T-helper 2 cell treated with Interferon-gamma antibody and Interleukin-4, amounts not matched to agents 5 μg/mL and 100 μg/mL, for 36 hours (primary cell): ENCODE data around the gene MTUS2.

Experiments used
- DNase-seq: peaks from one replicate; pipeline ENCODE4 v3.0.0; 2021; ENCODE audit warnings: low spot score
- H3K27ac Mint-ChIP-seq: one replicate; pipeline ENCODE4 v1.8.0; 2021; ENCODE audit warnings: mild to moderate bottlenecking, mixed read lengths
- H3K27me3 Mint-ChIP-seq: one replicate; pipeline ENCODE4 v1.8.0; 2021; ENCODE audit warnings: low read depth, mixed read lengths
- H3K36me3 Mint-ChIP-seq: one replicate; pipeline ENCODE4 v1.8.0; 2021; ENCODE audit warnings: low read depth, mixed read lengths
- H3K4me1 Mint-ChIP-seq: one replicate; pipeline ENCODE4 v1.8.0; 2021; ENCODE audit warnings: low read depth, mixed read lengths
- H3K4me3 Mint-ChIP-seq: one replicate; pipeline ENCODE4 v1.8.0; 2022; ENCODE audit warnings: mild to moderate bottlenecking, moderate library complexity, mixed read lengths
- H3K9me3 Mint-ChIP-seq: one replicate; pipeline ENCODE4 v1.8.0; 2021; ENCODE audit warnings: mixed read lengths

The MTUS2 gene

DNA sequence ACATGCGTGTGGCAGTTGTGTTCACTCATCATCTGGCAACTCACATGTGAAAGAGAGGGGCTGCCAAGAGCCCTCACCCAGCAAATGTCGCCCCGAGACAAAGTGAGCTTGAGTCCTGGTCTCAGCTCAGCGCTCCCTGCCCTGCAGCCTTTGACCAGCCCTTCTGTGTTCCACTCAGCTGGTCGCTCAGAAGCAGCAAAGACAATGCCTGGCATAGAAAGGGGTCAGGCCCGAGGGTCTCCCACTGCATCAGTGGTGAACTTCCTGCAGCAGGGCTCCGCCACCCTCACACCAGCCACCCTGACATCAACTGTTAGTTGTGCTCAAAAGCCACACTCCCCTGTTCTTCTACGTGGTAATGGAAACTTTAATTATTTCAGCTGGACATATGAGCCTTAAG lies 707.4 kb downstream of the MTUS2 start:
- Mint-ChIP-seq H3K27ac (no peak overlapping the region), H3K4me3 (no peak overlapping the region), H3K36me3 (peaks cover 41% of the 10 kb centered on the region), H3K27me3 (no peaks in the 10 kb centered on the region), H3K9me3 (no peaks in the 10 kb centered on the region), H3K4me1 (no peaks in the 10 kb centered on the region)
- DNase-seq, result no peak

- DNase-seq, result no peak
- Mint-ChIP-seq H3K27ac (no peak overlapping the region), H3K9me3 (no peaks in the 10 kb centered on the region), H3K4me3 (no peak overlapping the region), H3K4me1 (no peaks in the 10 kb centered on the region), H3K36me3 (peaks cover 43% of the 10 kb centered on the region), H3K27me3 (no peaks in the 10 kb centered on the region)
These were observed 707.8 kb downstream of the MTUS2 start for GRCh38 chr13:29527916-29528315.

DNA sequence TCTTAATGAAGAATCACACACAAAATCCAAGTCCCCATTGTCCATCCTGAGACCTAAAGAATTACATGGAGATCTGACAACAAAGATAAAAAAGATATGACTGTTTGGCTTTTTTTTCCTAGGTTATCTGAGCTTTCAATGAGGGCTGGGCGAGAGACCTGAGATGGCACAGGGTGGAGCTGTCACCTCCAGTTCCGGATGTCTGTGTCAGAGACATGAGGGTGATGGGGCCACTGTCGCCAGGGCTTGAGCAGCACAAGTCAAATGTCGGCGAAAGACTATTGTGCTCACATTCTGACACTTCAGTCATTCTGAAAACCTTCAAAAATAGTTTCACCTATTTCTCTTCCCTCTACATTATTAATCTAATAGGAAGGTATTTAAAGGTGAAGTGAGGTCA lies 709.6 kb downstream of the MTUS2 start:
- H3K36me3 Mint-ChIP-seq, result peaks cover 48% of the 10 kb centered on the region
- no peak overlapping the region for H3K27ac Mint-ChIP-seq
- H3K27me3 Mint-ChIP-seq, result no peaks in the 10 kb centered on the region
- H3K9me3 Mint-ChIP-seq, result no peaks in the 10 kb centered on the region
- no peaks in the 10 kb centered on the region for H3K4me1 Mint-ChIP-seq
- DNase-seq, result no peak
- no peak overlapping the region for H3K4me3 Mint-ChIP-seq

GRCh38 chr13:29530901-29531300 lies 710.8 kb downstream of the MTUS2 start:
- H3K36me3 Mint-ChIP-seq, result peaks cover 48% of the 10 kb centered on the region
- no peak for DNase-seq
- H3K4me3 Mint-ChIP-seq, result no peak overlapping the region
- no peaks in the 10 kb centered on the region for H3K9me3 Mint-ChIP-seq
- H3K4me1 Mint-ChIP-seq, result no peaks in the 10 kb centered on the region
- no peak overlapping the region for H3K27ac Mint-ChIP-seq
- H3K27me3 Mint-ChIP-seq, result no peaks in the 10 kb centered on the region

DNA sequence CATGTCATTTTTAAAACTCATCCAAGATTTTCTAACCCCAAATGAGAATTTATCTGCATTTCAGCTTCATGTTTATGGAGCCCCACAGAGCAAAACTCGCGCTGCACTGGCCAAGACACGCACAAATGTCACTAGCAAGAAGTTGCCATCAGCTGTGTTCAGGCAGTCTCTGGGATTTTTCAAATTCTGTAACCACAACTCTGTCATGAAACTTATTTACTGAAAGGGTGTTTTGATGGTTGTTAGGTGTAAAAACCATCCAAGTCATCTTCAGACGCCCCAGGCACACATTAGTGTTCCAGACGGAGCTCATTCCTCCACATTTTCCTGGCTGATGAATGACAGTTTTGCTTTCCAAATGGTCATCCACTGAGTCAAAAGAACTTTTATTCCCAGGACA lies 712.0 kb downstream of the MTUS2 start:
- no peak overlapping the region for H3K27ac Mint-ChIP-seq
- H3K9me3 Mint-ChIP-seq, result no peaks in the 10 kb centered on the region
- no peak overlapping the region for H3K4me3 Mint-ChIP-seq
- H3K36me3 Mint-ChIP-seq, result peaks cover 48% of the 10 kb centered on the region
- no peaks in the 10 kb centered on the region for H3K27me3 Mint-ChIP-seq
- no peaks in the 10 kb centered on the region for H3K4me1 Mint-ChIP-seq
- no peak for DNase-seq

GRCh38 chr13:29532821-29533220 lies 712.7 kb downstream of the MTUS2 start:
- Mint-ChIP-seq H3K4me1 (peaks cover 2% of the 10 kb centered on the region), H3K4me3 (no peak overlapping the region), H3K9me3 (no peaks in the 10 kb centered on the region), H3K27ac (no peak overlapping the region), H3K36me3 (peaks cover 47% of the 10 kb centered on the region), H3K27me3 (no peaks in the 10 kb centered on the region)
- no peak for DNase-seq

- DNase-seq, result no peak
- Mint-ChIP-seq H3K4me3 (no peak overlapping the region), H3K27me3 (no peaks in the 10 kb centered on the region), H3K36me3 (peaks cover 49% of the 10 kb centered on the region), H3K27ac (no peak overlapping the region), H3K4me1 (peaks cover 6% of the 10 kb centered on the region), H3K9me3 (no peaks in the 10 kb centered on the region)
These were observed 713.9 kb downstream of the MTUS2 start for GRCh38 chr13:29534083-29534482.

DNA sequence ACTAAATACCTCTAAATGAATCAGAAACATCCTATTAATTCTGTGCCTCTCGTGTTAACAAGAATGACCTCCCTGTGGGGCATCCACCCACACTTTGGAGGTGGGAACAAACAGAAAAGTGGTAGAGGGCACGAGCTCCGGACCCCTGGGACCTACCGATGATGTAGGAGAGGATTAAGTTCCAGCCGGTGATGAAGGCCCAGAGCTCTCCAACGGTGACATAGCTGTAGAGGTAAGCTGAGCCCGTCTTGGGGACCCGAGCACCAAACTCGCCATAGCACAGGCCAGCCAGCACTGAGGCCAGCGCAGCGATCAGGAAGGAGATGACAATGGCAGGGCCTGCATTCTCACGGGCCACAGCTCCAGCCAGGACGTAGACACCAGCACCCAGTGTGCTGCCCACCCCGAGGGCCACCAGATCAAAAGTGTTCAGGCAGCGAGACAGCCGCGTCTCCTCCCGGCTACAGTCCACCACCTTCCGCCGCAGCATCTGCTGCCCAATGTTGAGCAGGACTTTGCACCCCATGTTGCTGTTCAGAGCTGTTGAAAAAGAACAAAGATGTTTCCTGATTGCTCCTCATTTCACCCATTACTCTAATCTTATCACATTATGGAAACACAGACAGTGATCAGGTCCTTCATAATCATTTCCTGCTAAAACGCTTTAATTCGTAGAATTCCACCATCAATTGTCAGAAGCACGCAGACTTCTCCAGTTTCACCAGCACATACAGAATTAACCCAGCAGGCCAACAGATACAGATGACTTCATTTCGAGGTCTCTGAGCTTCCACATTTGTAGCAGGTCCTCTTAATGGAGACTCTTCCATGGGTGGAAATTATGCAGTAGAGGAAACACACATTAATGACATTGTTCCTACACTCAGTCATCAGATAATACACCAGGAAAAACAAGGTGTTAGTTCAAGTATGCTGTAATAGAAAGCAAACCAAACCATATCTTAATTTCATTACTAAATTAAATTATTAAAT lies 715.8 kb downstream of the MTUS2 start:
- Mint-ChIP-seq H3K27me3 (no peaks in the 10 kb centered on the region), H3K36me3 (peaks cover 34% of the 10 kb centered on the region), H3K4me1 (peaks cover 8% of the 10 kb centered on the region), H3K27ac (peak overlapping the region; percentile 13), H3K4me3 (no peak overlapping the region), H3K9me3 (no peaks in the 10 kb centered on the region)
- DNase-seq, result no peak

GRCh38 chr13:29536853-29537252 lies 716.7 kb downstream of the MTUS2 start:
- no peak overlapping the region for H3K27ac Mint-ChIP-seq
- DNase-seq, result no peak
- H3K4me1 Mint-ChIP-seq, result peaks cover 14% of the 10 kb centered on the region
- no peaks in the 10 kb centered on the region for H3K9me3 Mint-ChIP-seq
- H3K27me3 Mint-ChIP-seq, result no peaks in the 10 kb centered on the region
- H3K36me3 Mint-ChIP-seq, result peaks cover 36% of the 10 kb centered on the region
- no peak overlapping the region for H3K4me3 Mint-ChIP-seq

- H3K4me1 Mint-ChIP-seq, result peaks cover 18% of the 10 kb centered on the region
- peak overlapping the region; percentile 11 for H3K27ac Mint-ChIP-seq
- H3K36me3 Mint-ChIP-seq, result peaks cover 28% of the 10 kb centered on the region
- H3K27me3 Mint-ChIP-seq, result no peaks in the 10 kb centered on the region
- no peaks in the 10 kb centered on the region for H3K9me3 Mint-ChIP-seq
- DNase-seq, result no peak
- H3K4me3 Mint-ChIP-seq, result no peak overlapping the region
These were observed 717.9 kb downstream of the MTUS2 start for GRCh38 chr13:29537736-29538651.

GRCh38 chr13:29538652-29539040 lies 718.5 kb downstream of the MTUS2 start:
- Mint-ChIP-seq H3K36me3 (peaks cover 23% of the 10 kb centered on the region), H3K9me3 (no peaks in the 10 kb centered on the region), H3K4me1 (peaks cover 19% of the 10 kb centered on the region), H3K27me3 (no peaks in the 10 kb centered on the region), H3K27ac (no peak overlapping the region), H3K4me3 (no peak overlapping the region)
- DNase-seq, result no peak

DNA sequence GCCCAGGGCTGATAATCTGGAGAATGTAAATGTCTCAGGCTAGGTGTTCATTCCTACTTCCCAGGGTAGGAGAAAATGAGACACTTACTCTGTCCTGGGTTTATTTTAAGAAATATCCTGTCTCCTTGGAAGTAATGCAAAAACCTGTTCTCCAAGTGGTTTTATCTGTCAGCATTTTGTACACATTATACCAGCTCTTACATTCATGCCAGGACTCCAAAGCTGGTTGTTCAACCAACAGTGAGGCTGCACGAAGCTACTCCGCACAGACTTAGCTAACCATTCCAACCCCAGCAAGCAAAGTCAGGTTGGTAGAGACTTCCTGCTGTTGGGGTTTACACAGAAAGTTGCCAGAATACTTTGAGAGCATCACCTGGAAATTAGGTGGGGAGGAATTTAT lies 719.7 kb downstream of the MTUS2 start:
- H3K36me3 Mint-ChIP-seq, result peaks cover 16% of the 10 kb centered on the region
- peak overlapping the region; percentile 20 for H3K27ac Mint-ChIP-seq

DNA sequence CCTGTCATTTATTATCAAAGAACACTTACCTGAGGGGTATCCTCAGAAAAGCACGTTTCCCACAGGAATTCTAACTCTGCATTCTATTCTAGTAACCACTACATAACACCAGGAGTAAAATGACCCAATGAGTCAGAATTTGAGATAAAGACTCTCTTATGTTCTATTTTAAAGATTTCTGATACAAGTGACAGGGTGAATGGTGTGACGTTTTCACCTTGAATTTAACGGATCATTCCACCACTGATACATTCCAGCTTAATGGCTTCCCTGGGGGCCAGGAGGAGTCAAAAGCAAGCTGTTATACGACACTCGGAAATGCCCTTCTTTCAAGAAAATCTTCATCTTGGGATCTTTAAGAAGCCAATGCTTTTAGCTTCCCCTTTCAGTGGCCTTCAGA lies 720.2 kb downstream of the MTUS2 start:
- no peak overlapping the region for H3K4me3 Mint-ChIP-seq
- H3K4me1 Mint-ChIP-seq, result peaks cover 25% of the 10 kb centered on the region
- H3K36me3 Mint-ChIP-seq, result peaks cover 16% of the 10 kb centered on the region
- no peaks in the 10 kb centered on the region for H3K9me3 Mint-ChIP-seq
- H3K27me3 Mint-ChIP-seq, result no peaks in the 10 kb centered on the region
- no peak overlapping the region for H3K27ac Mint-ChIP-seq
- DNase-seq, result no peak

More for the DNA sequence above, 719.7 kb downstream of the MTUS2 start:
- Mint-ChIP-seq H3K4me1 (peaks cover 25% of the 10 kb centered on the region), H3K27me3 (no peaks in the 10 kb centered on the region), H3K4me3 (no peak overlapping the region), H3K9me3 (no peaks in the 10 kb centered on the region)
- DNase-seq, result no peak

- H3K27ac Mint-ChIP-seq, result peak overlapping the region; percentile 15
- no peak overlapping the region for H3K4me3 Mint-ChIP-seq
- H3K4me1 Mint-ChIP-seq, result peaks cover 25% of the 10 kb centered on the region
- no peaks in the 10 kb centered on the region for H3K27me3 Mint-ChIP-seq
- H3K9me3 Mint-ChIP-seq, result no peaks in the 10 kb centered on the region
- H3K36me3 Mint-ChIP-seq, result peaks cover 15% of the 10 kb centered on the region
- DNase-seq, result no peak
These were observed 720.7 kb downstream of the MTUS2 start for GRCh38 chr13:29540799-29541198.
